KOPT-K1 (cell line): ENCODE data around the gene FXYD4.
A peak's percentile ranks its signal among the peaks of the same experiment; 100 is the strongest.
"Not testable (repeated sequence)": the region's sequence is repeated elsewhere in the genome, so short reads cannot be mapped to it uniquely, and the experiment has no call there.

Source experiments
- H3K27ac ChIP-seq: fragments of 200-600 bp; sonication (generic); 2 replicates; pipeline ENCODE4 v1.5.1; 2016; ENCODE audit warnings: antibody characterized with exemption, mild to moderate bottlenecking, low read depth, low read length; ENCODE audit not compliant: poor library complexity, severe bottlenecking
- H3K36me3 ChIP-seq: fragments of 200-600 bp; sonication (generic); 2 replicates; pipeline ENCODE4 v1.5.1; 2017; ENCODE audit warnings: antibody characterized with exemption, mild to moderate bottlenecking, low read length, moderate library complexity; ENCODE audit not compliant: insufficient read depth
- H3K9me3 ChIP-seq: fragments of 200-600 bp; sonication (generic); 2 replicates; pipeline ENCODE4 v1.5.1; 2017; ENCODE audit warnings: antibody characterized with exemption, low read length, mild to moderate bottlenecking; ENCODE audit not compliant: insufficient read depth, poor library complexity, severe bottlenecking

The FXYD4 gene

DNA sequence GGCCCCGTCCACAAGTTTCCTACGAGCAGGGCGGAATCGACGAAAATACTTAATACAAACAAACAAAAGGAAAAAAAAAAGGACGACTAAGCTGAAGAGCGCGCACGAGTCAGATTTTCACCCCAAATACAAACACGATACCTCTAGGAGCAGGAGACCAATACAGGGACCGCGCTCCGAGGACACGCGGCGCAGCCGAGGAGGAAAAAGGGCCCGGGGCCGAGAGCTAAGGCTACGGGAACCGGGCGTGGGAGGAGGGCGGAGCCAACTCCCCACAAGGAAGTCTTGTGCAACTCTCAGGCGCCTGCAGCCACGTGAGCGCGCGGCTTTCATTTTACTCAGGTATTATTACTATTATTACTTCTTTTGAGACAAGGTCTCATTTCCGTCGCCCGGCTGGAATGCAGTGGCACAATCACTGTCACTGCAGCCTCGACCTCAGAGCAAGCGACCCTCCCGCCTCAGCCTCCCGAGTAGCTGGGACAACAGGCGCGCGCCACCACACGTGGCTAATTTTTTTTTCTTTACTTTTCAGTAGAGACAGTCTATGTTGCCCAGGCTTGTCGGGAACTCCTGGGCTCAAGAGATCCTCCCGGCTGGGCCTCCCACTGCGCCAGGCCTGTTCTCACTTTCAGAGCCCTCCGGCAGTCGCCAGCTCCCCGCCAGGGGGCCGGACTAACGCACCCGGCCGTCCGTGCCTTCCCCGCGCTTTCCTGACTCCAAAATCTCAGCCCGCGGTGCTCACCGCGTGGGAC, 36.3 kb downstream of the FXYD4 start:
- Histone ChIP-seq H3K27ac (peak overlapping the region; percentile 99), H3K36me3 (peaks cover 15% of the 10 kb centered on the region), H3K9me3 (no peaks in the 10 kb centered on the region)

DNA sequence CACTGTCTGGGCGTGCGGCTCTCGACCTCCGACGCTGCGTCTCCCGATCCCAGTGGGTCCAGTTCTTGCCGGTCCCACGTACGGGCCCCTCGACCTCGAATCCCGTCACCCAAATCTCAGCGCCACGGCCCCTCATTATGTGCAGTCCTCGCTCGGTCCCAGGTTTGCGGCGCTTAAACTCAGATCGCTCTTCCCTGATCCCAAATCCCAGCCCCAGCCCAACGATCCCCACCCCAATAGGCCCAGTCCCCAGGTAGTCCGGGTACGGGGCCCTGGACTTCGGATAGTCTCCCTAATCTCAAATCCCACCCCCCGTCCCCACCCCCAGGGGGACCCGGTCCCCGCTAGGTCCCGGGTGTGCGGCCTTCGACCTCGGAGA, 36.9 kb downstream of the FXYD4 start:
- Histone ChIP-seq H3K9me3 (no peaks in the 10 kb centered on the region), H3K27ac (peak overlapping the region; percentile 99), H3K36me3 (peaks cover 9% of the 10 kb centered on the region)

DNA sequence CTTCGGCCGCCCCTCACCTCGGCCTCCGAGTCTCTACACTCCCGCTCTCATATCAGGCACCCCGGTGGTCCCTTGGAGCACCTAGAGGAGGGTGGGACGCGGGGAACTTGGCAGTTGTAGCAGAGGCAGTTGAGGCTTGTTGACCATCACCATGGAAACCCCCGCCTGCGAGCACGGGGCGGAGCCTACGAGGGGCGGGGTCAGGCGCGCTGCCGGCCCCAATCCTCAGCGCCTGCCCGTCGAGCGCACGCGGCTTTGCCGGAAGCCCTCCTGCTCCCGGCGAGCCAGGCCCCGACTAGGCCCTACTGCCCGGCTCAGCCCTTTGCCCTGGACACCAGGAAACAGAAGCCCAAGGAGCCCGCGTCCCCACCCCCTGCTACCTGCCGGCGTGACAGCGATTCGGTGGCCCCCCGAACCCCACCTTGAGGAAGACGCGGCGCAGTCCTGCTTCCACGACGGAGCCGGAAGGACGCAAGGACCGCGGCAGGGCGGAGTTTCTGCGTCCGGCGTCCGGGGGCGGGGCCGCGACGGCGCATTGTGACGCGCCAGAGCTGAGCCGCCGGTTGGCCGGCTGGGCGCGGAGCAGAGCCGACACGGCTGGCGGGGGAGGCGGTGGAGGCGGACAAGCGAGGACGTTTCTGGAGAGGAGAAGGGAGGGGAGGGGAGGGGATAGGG, 37.4 kb downstream of the FXYD4 start, which contains the start of gene HNRNPF:
Gene HNRNPF, minus strand, starts transcription at position 477 of the 675 bp plus-strand sequence. CDS start 21,302 bp downstream, outside the sequence.
- Histone ChIP-seq H3K9me3 (no peaks in the 10 kb centered on the region), H3K27ac (peak within 1 kb of the TSS; percentile 99), H3K36me3 (peaks cover 4% of the 10 kb centered on the region)

DNA sequence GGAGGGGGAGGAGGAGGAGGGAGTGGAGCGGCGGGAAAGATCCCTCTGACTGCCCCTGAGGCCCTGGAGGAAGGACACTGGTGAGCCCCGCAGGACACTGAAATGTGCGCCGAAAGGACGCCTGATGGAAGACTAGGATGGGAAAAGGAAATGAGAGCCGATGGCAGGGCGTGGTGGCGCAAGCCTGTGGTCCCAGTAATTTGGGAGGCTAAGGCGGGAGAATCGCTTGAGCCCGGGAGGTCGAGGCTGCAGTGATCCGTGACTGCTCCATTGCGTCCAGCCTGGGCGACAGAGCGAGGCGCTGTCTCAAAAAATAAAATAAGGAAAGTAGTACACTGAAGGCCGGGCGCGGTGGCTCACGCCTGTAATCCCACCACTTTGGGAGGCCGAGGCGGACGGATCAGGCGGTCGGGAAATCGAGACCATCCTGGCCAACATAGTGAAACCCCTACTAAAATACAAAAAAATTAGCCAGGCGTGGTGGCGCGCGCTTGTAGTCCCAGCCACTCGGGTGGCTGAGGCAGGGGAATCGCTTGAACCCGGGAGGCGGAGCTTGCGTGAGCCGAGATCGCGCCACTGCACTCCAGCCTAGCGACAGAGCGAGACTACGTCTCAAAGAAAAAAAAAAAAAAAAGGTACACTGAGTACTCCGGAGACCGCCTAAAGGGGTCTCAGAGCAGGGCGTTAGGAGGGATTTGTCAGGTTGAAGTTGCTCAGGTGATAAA, 38.1 kb downstream of the FXYD4 start:
- Histone ChIP-seq H3K9me3 (no peaks in the 10 kb centered on the region), H3K36me3 (no peaks in the 10 kb centered on the region), H3K27ac (peak overlapping the region; percentile 99)

DNA sequence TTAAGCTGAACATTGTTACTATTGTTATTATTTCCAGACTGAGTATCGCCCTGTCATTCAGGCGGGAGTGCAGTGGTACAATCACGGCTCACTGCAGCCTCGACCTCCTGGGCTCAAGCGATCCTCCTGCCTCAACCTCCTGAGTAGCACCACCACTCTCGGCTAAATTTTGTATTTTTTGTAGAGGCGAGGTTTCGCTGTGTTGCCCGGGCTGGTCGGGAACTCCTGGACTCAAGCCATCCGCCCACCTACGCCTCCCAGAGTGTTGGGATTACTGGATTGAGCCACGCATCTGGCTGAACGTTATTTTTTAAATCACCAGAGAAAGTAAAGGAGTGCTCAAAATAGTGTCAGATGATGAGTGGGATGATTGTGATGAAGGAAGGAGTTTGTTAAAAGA, 38.9 kb downstream of the FXYD4 start:
- H3K9me3 ChIP-seq = no peaks in the 10 kb centered on the region
- H3K36me3 ChIP-seq = no peaks in the 10 kb centered on the region
- H3K27ac ChIP-seq = peak overlapping the region; percentile 99

DNA sequence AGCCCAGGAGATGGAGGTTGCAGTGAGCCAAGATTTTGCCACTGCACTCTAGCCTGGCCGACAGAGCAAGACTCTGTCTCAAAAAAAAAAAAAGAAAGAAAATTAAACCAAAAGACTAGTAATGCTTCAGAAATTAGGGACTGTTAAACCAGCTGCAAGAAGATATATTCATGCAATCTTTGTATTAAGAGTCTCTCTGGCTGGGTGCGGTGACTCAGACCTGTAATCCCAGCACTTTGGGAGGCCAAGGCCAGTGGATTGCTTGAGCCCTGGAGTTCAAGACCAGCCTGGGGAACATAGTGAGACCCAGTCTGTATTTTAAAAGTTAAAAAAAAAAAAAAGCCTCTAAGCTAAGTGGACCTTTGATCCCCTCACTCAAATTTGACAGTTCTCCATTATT, 40.1 kb downstream of the FXYD4 start:
- no peaks in the 10 kb centered on the region for H3K36me3 ChIP-seq
- H3K27ac ChIP-seq = no peak overlapping the region
- no peaks in the 10 kb centered on the region for H3K9me3 ChIP-seq

DNA sequence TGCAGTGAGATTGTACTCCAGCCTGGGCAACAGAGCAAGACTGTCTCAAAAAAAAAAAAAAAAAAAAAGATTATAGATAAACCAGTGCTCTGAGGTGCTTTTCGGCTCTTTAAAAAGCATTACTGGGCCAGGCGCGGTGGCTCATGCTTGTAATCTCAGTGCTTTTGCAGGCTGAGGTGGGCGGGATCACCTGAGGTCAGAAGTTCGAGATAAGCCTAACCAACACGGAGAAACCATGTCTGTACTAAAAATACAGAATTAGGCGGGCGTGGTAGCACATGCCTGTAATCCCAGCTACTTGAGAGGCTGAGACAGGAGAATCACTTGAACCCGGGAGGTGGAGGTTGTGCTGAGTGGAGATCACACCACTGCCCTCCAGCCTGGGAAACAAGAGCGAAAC, 44.1 kb downstream of the FXYD4 start:
- Histone ChIP-seq H3K27ac (no peak overlapping the region), H3K9me3 (no peaks in the 10 kb centered on the region), H3K36me3 (no peaks in the 10 kb centered on the region)

DNA sequence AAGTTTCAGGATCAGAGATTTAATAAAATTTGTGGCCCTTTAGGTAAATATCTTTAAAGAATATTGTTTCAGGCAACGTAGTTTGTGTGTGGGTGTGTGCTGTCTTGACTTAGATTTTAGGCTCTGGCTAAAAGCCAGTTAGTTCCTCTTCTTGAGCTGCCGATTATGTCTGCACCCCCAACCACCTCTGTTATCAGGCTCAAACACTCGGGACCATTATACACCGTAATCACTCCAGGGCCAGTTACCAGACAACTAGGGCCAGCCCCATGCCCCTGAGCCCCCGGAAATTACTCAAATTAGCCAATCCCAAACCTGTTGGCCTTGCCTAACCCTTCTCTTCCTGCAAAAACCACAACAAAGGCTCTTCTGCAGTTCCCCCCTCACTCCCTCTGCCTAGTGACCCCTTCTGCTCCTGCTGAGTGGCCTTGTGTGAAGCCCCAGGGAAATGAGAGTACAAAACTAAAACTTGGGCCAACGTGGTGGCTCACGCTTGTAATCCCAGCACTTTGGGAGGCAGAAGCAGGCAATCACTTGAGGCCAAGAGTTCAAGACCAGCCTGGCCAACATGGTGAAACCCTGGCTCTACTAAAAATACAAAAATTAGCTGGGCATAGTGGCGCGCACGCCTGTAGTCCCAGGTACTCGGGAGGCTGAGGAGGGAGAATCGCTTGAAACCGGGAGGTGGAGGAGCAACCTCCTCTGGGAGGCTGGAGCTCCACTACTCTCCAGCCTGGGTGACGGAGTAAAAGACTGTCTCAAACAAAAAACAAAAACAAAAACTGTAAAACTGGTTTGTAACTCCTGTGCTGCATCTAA, 46.7 kb downstream of the FXYD4 start:
- Histone ChIP-seq H3K27ac (peak overlapping the region; percentile 86), H3K36me3 (no peaks in the 10 kb centered on the region), H3K9me3 (no peaks in the 10 kb centered on the region)

DNA sequence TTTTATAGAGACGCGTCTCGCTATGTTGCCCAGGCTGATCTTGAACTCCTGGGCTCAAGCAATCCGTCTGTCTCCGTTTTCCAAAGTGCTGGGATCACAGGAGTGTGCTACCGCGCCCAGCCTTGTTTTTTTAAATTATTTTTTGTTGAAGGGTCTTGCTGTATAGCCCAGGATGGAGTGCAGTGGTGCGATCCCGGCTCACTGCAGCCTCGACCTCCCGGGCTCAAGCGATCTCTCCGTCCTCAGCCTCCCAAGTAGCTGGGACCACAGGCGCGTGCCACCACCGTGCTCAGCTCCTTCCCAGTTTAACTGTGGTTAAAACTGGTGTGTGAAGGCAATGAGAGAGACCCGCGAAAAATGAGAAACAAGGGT, 48.5 kb downstream of the FXYD4 start:
- Histone ChIP-seq H3K36me3 (no peaks in the 10 kb centered on the region), H3K9me3 (no peaks in the 10 kb centered on the region), H3K27ac (peak overlapping the region; percentile 91)

DNA sequence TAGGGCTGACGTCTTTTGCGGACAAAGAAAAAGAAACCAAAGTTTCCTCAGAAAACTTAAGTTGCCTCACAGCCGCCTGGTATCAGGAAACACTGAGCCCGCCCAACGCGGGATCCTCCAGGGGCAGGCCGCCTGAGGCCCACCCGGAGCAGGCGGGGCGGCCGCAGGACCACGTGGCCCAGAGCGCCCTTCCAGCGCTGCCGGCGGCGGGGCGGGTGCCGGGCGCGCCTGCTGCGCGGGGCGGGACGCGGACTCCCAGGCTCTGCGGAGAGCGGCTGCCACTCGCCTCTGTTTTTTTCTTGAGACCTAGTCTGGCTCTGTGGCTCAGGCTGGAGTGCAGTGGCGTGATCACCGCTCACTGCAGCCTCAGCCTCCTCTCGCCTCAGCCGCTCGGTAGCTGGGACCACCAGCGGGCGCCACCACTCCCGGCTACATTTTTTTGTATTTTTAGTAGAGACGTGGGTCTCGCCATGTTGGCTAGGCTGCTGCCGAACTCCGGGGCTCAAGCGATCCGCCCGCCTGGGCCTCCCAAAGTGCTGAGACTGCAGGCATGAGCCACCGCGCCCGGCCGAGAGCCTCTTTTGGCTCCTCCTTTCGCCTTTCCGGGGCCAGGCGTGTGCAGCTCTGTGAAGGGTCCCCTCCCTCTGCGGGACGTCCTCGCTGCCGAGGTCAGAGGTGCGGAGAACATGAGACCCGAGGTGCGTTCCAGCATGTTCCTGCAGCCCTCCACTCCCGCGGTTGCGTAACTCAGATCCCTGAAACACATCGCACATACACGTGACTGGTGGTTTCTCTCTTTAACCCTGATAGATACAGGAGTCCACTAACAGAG, 49.1 kb downstream of the FXYD4 start:
- Histone ChIP-seq H3K36me3 (no peaks in the 10 kb centered on the region), H3K27ac (peak overlapping the region; percentile 91), H3K9me3 (no peaks in the 10 kb centered on the region)

DNA sequence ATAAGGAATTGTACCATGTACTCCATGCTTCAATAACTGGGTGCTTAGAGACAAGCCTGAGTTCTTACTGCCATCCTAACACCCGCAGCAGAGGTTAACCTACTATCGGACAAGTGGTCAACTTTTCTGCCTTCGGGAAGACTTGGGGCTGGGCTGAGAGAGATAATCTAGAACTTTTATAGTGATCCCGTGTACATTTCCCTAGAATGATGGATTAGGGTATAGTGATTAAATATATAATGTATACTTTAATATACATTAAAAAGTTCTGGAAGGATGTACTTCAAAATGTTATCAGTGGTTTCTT, 49.7 kb downstream of the FXYD4 start:
- Histone ChIP-seq H3K9me3 (no peaks in the 10 kb centered on the region), H3K27ac (peak overlapping the region; percentile 91), H3K36me3 (no peaks in the 10 kb centered on the region)

DNA sequence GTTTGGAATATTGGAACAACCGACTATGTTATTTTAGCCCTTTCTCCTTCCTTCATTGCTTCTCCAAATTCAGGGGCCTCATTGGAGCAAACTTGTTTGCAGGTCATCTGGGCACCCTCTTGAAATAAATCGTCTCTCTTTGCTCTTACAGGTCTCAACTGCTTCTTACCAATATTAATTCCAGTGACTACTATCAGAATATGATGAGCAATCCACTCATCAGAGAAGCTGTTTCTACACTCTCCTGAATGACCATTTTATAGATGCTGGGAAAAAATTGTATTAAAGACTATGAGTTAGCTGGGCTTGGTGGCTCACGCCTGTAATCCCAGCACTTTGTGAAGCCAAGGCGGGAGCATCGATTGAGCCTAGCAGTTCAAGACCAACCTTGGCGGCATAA, 50.1 kb downstream of the FXYD4 start:
- peak overlapping the region; percentile 91 for H3K27ac ChIP-seq
- H3K9me3 ChIP-seq = no peaks in the 10 kb centered on the region
- no peaks in the 10 kb centered on the region for H3K36me3 ChIP-seq

DNA sequence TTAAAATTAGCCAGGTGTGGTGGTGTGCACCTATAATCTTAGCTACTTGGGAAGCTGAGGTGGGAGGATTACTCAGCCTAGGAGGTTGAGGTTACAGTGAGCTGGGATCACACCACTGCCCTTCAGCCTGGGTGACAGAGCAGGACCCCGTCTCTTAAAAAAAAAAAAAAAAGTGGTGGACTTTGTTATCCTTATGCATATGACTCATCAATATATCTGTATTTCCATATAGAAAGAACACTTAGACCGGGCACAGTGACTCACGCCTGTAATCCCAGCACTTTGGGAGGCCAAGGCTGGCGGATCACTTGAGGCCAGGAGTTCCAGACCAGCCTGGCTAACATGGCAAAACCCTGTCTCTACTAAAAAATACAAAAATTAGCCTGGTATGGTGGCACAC, 50.5 kb downstream of the FXYD4 start:
- peak overlapping the region; percentile 91 for H3K27ac ChIP-seq
- H3K36me3 ChIP-seq, H3K9me3 ChIP-seq: not testable (repeated sequence)

DNA sequence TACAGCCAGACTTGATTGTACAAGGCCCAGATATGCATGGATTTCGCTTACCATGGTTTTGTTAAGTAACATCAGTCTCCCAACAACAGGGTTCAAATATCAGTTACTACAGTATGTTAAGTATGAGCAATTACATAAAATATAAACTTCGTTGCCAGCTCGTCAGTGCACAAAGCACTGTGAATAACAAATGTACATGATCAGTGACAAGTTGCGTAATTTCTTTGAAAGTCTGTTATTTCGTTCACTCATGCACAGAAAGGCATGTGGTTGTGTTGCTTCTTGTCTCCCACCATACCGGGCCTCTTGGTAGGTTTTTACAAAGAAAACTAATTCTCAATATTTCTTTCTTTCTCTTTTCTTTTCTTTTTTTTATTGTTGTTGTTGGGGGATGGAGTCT, 53.0 kb downstream of the FXYD4 start:
- H3K9me3 ChIP-seq = no peaks in the 10 kb centered on the region
- H3K36me3 ChIP-seq = no peaks in the 10 kb centered on the region
- H3K27ac ChIP-seq = no peak overlapping the region
